OCI-LY3 (cell line): ENCODE results near the gene FBXW9.

Source experiments
- H2AFZ ChIP-seq: fragments of 200-600, 300-600 bp; shearing (Covaris generic); 2 replicates; pipeline ENCODE4 v1.6.0; 2014; ENCODE audit warnings: antibody characterized with exemption, low read depth, low read length
- H3K27ac ChIP-seq: fragments of 200-600, 300-600 bp; sonication (generic); 2 replicates; pipeline ENCODE4 v1.5.1; 2014; ENCODE audit warnings: mild to moderate bottlenecking, low read length, moderate library complexity, mixed read lengths
- H3K27me3 ChIP-seq: fragments of 200-600, 300-600 bp; sonication (generic); 2 replicates; pipeline ENCODE4 v1.6.1; 2014; ENCODE audit warnings: low read depth, low read length, mixed read lengths
- H3K36me3 ChIP-seq: fragments of 200-600, 300-600 bp; sonication (generic); replicated peaks from 2 replicates; pipeline ENCODE3; 2014; ENCODE audit warnings: low read depth, low read length, mixed read lengths
- H3K4me1 ChIP-seq: fragments of 300-600, 200-600 bp; sonication (generic); 2 replicates; pipeline ENCODE4 v1.6.1; 2014; ENCODE audit warnings: low read length, mixed read lengths
- H3K4me2 ChIP-seq: fragments of 200-600, 300-600 bp; sonication (generic); 2 replicates; pipeline ENCODE4 v1.6.1; 2014; ENCODE audit warnings: low read length, mixed read lengths
- H3K4me3 ChIP-seq: fragments of 300-600, 200-600 bp; sonication (generic); 2 replicates; pipeline ENCODE4 v1.5.1; 2014; ENCODE audit warnings: antibody characterized with exemption, mild to moderate bottlenecking, low read length, moderate library complexity
- H3K79me2 ChIP-seq: fragments of 300-600, 200-600 bp; shearing (Covaris generic); 2 replicates; pipeline ENCODE4 v1.6.1; 2014; ENCODE audit warnings: mild to moderate bottlenecking, low read length, mixed read lengths
- H3K9ac ChIP-seq: fragments of 300-600, 200-600 bp; shearing (Covaris generic); 2 replicates; pipeline ENCODE4 v1.6.0; 2014; ENCODE audit warnings: mild to moderate bottlenecking, low read length, moderate library complexity
- H3K9me3 ChIP-seq: fragments of 200-600, 300-600 bp; shearing (Covaris generic); 2 replicates; pipeline ENCODE4 v1.6.1; 2014; ENCODE audit warnings: low read length, mixed read lengths; ENCODE audit not compliant: insufficient read depth
- H4K20me1 ChIP-seq: fragments of 200-600, 300-600 bp; sonication (generic); 2 replicates; pipeline ENCODE4 v1.6.1; 2016; ENCODE audit warnings: low read length, mixed read lengths; ENCODE audit not compliant: insufficient read depth
- EZH2phosphoT487 ChIP-seq: fragments of 200-600 bp; shearing (Covaris generic); IDR thresholded peaks from 2 replicates; pipeline ENCODE4 v1.6.1; 2018; ENCODE audit warnings: antibody characterized with exemption, mixed run types, low read depth
- TF ChIP-seq, protein P1 (sequence below): fragments of 200-600, 300-600 bp; sonication (generic); IDR thresholded peaks from 2 replicates; pipeline ENCODE4 v1.5.1; 2014; ENCODE audit warnings: antibody characterized with exemption, low read length, low read depth

Gene FBXW9

DNA sequence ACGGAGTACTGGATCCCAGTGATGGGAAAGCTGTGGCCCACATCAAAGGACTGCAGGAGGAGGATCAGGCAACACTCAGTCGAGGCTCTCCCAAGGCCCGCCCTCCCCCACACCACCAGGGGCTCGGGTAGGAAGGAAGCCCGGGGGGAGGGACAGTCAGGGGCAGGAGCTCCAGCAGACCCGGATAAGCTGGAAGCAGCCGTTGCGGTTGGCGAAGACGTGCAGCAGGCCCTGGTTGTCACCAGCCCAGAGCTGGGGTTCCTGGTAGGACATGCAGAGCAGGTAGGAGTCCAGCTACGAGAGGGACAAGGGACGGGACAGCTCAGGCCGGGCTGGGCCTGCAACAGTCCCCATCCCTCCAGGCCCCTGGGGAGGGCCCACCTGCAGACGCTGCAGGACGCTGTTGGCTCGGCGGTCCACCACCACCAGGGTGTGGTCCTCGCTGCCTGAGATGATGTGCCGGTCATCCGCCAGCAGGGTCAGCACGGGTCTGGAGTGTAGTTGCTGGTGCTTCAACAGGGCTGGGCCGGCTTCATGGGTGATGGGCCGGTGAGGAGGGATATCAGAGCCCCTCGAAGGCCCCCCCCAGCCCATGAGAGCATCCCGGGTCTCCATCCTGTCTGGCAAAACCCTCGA, 6.7 kb downstream of the FBXW9 start:
- Histone ChIP-seq H3K9ac (no peak overlapping the region), H3K27me3 (no peaks in the 10 kb centered on the region), H3K9me3 (no peaks in the 10 kb centered on the region), H3K36me3 (no peaks in the 10 kb centered on the region), H3K4me3 (no peak overlapping the region), H4K20me1 (no peaks in the 10 kb centered on the region), H3K79me2 (no peaks in the 10 kb centered on the region), H3K4me2 (no peak overlapping the region), H3K27ac (no peak overlapping the region), H2AFZ (no peak overlapping the region), H3K4me1 (no peaks in the 10 kb centered on the region)
- TF ChIP-seq EZH2phosphoT487, result no peak
- TF ChIP-seq, protein P1, sequence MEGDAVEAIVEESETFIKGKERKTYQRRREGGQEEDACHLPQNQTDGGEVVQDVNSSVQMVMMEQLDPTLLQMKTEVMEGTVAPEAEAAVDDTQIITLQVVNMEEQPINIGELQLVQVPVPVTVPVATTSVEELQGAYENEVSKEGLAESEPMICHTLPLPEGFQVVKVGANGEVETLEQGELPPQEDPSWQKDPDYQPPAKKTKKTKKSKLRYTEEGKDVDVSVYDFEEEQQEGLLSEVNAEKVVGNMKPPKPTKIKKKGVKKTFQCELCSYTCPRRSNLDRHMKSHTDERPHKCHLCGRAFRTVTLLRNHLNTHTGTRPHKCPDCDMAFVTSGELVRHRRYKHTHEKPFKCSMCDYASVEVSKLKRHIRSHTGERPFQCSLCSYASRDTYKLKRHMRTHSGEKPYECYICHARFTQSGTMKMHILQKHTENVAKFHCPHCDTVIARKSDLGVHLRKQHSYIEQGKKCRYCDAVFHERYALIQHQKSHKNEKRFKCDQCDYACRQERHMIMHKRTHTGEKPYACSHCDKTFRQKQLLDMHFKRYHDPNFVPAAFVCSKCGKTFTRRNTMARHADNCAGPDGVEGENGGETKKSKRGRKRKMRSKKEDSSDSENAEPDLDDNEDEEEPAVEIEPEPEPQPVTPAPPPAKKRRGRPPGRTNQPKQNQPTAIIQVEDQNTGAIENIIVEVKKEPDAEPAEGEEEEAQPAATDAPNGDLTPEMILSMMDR, result no peak

DNA sequence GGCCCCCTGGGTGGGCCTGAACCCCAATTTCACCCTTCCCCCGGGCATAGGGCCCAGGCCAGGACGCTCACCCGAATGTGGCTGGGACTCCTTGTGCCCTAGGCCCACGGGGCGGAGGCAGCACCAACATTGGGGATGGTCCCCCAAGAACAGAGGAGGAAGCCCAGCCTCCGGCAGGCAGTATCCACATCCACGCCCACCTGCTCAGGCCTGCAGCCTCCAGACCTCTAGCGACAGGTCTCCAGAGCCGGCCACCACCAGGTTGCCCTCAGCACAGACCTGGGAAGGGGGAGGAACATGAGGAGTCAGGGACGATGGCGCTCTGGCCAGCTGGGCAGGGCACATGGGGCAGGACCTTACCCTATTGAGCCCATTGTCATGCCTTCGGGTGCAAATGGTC, 7.4 kb downstream of the FBXW9 start:
- Histone ChIP-seq H3K9me3 (no peaks in the 10 kb centered on the region), H3K27ac (no peak overlapping the region), H3K36me3 (no peaks in the 10 kb centered on the region), H2AFZ (no peak overlapping the region), H3K4me1 (no peaks in the 10 kb centered on the region), H3K79me2 (no peaks in the 10 kb centered on the region), H3K4me3 (no peak overlapping the region), H4K20me1 (no peaks in the 10 kb centered on the region), H3K27me3 (no peaks in the 10 kb centered on the region), H3K9ac (no peak overlapping the region), H3K4me2 (no peak overlapping the region)
- TF ChIP-seq, protein P1, result no peak

DNA sequence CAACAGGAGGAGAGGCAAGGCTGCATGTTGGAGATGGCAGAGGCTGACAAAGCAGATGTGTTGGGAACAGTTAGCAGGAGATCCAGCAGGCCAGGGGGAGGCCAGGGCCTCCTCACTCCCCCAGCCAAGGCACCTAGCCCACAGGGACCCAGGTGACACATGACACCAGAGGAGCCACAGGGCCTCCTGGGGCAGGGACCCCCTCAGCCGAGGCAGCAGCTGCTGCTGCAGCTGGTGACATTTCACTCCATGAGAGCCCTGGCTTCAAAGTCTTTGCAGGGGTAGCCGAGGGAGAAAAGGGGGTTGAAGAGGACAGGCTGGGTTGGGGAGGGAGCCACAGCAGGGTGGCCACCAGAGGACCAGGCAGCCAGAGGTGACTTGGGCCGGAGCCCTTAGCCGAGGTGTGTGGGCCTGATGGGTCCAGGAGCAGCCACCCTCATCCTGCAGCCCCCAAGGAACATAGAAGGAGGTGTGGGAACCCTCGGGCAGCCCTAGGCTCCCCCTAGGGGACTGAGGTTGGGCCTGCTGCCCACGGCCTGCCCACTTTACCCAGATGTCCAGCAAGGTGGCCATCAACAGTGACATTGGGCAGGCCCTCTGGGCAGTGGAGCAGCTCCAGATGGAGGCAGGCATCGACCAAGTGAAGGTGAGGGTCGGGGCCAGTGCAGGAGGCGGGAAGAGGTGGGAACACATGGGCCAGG, 8.8 kb downstream of the FBXW9 start, which contains the start of gene GNG14:
Gene GNG14 (plus strand): TSS at position 503 of the 701 bp plus-strand sequence. CDS start 51 bp downstream, at position 554.
- Histone ChIP-seq H3K9ac (no peak within 1 kb of the TSS), H2AFZ (no peak within 1 kb of the TSS), H4K20me1 (no peaks in the 10 kb centered on the region), H3K9me3 (no peaks in the 10 kb centered on the region), H3K79me2 (no peaks in the 10 kb centered on the region), H3K4me1 (no peaks in the 10 kb centered on the region), H3K4me2 (no peak within 1 kb of the TSS), H3K27ac (no peak within 1 kb of the TSS), H3K27me3 (no peaks in the 10 kb centered on the region), H3K36me3 (no peaks in the 10 kb centered on the region), H3K4me3 (no peak within 1 kb of the TSS)
- TF ChIP-seq, protein P1, result no peak
- no peak for TF ChIP-seq EZH2phosphoT487

DNA sequence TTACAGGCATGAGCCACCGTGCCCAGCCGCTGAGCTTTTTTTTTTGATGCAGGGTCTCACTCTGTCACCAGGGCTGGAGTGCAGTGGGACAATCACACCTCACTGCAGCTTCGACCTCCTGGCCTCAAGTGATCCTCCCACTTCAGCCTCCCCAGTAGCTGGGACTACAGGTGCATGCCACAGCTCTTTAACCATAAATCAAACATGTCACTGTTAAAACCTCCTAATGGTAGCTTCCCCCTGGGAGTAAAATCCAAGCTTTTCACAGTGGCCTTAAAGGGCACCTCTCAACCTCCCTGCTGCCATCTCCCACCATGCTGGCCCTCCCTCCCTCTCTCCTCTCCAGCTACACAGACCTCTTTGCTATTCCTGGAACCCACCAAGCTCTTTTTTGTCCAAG, 10.6 kb downstream of the FBXW9 start:
- H3K4me2 ChIP-seq, result no peak overlapping the region
- no peaks in the 10 kb centered on the region for H3K9me3 ChIP-seq
- H3K79me2 ChIP-seq, result peaks cover 2% of the 10 kb centered on the region
- TF ChIP-seq EZH2phosphoT487, result no peak
- TF ChIP-seq, protein P1, result no peak
- H3K9ac ChIP-seq, result no peak overlapping the region
- no peaks in the 10 kb centered on the region for H3K27me3 ChIP-seq
- no peaks in the 10 kb centered on the region for H3K36me3 ChIP-seq
- no peak overlapping the region for H3K27ac ChIP-seq
- H3K4me3 ChIP-seq, result no peak overlapping the region
- no peak overlapping the region for H2AFZ ChIP-seq
- H3K4me1 ChIP-seq, result peaks cover 3% of the 10 kb centered on the region; the same call in 1 of the 2 replicates
- no peaks in the 10 kb centered on the region for H4K20me1 ChIP-seq
